NOMO-1 (cell line): ENCODE data around the gene THBS2.

Experiments used
- DNase-seq, 2 experiments: peaks; one replicate each; lab custom pipeline; 2025; ENCODE audit not compliant: unreplicated experiment in 2 of 2; lab: John Stamatoyannopoulos, UW

Gene THBS2

DNA sequence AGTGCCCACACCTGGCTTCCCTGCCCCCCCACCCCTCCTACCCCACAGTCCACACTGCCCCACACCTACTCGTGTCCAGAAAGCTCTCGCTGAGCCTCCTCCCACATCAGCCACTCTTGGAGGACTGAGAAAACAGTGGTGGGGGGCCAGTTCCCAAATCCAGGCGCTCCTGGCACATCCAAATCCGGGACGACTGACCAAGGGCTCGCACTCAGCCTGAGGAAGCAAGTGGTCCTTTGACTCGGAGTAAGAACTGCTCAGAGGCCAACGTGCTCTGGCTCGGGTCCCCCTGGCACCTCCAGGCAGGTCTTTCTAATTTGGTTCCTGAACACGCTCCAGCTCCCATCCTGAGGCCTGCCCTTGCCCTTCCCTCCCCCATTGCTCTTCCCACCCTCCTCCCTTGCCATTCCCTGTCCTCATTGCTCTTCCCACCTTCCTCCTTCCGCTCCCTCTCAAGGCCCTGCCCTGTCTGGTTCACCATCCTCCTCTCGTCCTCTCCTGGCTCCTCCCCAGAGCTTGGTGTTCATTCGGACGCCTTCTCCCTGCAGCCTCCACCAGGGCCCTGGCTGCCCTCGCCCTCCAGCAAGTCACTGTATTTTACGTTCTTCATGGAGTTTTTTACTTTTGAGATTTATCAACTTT lies 83.6 kb downstream of the THBS2 start:
- DNase-seq, result no peak

DNA sequence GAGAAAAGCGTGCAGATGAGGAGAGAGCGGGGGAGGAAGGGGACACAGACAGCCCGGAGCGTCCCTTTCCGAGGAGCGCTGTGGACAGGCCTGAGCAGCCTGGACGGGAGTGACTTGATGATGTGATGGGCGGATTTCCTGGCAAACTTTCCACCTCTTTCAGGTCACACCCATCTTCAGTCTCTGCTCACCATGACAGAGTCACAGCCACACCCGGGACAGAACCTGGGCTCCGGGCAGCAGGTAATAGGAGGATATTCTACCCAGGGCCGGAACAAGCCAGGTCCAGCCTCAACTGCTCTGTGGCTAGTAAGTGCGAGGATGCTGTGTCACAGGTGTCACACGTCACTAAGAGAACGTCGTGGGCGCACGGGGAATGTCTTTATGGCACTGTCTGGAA lies 84.3 kb downstream of the THBS2 start:
- DNase-seq, result no peak

DNA sequence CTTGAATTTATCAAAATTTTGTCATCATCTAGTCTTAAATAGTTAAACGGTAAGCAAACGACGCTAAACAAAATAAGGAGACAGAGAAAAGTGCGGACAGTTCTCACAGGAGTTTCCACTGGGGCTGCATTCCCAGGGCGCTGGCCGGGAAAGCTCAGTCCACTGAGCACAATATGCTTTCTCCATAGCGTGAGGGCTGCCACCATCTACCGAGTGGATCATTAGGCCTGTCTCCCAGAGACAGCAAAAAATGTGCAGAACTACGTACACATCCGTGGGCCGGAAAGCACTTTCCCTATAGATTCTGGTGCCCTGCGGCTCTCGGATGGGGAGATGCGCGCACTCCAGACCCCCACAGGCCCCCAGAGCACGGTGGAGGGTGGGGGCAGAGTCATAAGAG lies 84.9 kb downstream of the THBS2 start:
- no peak for DNase-seq

DNA sequence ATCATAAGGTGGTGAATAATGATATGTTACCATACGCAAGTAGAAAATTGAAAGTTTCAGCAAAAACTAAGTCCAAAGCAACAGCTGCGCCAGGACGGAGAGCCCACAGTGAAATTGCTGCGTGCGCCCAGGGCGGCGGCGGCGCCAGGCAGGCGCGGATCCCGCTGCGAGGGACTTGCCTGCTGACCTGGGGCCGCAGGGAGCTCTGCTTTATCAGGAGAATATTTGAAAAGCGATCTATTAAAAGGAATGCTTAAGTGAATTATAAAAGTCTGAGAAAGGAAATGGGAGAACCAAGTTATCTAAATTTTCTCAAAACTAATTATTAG lies 85.4 kb downstream of the THBS2 start:
- DNase-seq, result no peak

DNA sequence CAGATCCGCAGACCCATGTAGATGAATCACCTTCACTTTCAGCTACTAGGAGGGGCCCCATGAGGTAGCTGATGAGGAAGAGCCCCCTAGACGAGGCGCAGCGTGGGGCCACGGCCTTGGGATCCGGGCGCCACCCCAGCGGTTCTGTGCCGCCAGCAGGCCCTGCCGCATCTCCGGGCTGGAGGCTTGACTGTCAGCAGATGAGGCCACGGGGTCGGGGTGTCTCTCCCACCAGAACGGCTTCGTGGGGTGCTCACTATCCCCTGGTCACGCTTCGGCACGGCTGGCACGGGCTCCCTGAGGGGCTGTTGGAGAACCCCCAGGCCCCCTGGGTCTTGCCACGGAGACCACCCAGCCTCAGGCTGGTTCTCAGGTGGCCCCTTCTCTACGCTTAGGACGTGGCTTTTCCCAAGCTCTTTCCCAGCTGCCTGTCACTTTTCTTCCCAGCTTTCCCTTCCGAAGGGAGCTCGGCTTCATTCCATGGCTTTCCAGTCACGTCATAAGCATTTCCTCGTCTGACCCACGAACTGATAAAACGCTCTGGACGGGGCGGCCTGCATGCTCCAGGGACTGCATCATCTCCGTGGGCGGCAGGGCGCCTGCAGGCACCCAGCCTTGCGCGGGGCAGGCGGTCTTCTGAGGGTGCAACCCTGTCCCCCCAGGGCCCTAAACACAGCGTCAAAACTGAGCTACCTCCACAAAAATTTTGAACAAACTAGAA lies 85.9 kb downstream of the THBS2 start:
- no peak for DNase-seq

DNA sequence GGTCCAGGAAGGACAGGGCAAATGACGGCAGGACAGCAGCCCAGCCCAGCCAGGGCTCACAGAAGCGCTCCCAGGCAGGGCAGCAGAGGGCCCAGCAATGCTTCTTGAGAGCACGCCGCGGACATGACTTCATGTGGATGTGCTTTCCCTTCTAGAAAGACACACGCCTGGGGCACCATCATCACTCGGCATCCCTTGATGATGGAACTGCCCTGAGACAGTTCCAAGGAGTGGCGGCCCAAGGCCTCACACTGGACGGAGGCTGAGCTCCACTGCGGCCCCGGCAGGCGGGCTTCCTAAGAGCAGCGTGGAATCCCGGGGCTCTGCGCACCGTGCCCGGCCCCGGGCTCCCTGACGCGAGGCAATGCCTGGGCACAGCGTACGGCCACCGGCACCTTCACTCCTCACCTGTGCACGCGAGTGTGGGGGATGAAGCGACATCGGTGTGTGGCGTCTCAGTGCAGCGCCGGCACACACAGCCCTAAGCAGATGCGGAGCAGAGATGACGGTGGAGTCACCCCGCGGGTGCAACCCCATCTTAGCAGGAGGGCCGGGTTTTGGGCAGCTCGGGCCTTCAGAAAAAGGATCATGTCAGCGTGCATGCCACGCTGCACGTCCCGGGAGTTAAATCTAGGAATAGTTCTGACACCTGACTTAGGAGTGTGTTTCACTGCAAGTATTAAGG lies 86.6 kb downstream of the THBS2 start:
- DNase-seq, result no peak
